Activated CD4-positive, CD25-positive, alpha-beta regulatory T cell treated with anti-CD3 and anti-CD28 coated beads, Interleukin-2, amount 50 U/mL, for 16 hours (primary cell): Measurements from ENCODE around the gene ABCC11.
A peak's percentile ranks its signal among the peaks of the same experiment; 100 is the strongest.

Experiments used
- DNase-seq: peaks from one replicate; pipeline ENCODE4 v3.0.0-alpha.2; 2020; ENCODE audit warnings: low read depth, low spot score

Gene ABCC11

DNA sequence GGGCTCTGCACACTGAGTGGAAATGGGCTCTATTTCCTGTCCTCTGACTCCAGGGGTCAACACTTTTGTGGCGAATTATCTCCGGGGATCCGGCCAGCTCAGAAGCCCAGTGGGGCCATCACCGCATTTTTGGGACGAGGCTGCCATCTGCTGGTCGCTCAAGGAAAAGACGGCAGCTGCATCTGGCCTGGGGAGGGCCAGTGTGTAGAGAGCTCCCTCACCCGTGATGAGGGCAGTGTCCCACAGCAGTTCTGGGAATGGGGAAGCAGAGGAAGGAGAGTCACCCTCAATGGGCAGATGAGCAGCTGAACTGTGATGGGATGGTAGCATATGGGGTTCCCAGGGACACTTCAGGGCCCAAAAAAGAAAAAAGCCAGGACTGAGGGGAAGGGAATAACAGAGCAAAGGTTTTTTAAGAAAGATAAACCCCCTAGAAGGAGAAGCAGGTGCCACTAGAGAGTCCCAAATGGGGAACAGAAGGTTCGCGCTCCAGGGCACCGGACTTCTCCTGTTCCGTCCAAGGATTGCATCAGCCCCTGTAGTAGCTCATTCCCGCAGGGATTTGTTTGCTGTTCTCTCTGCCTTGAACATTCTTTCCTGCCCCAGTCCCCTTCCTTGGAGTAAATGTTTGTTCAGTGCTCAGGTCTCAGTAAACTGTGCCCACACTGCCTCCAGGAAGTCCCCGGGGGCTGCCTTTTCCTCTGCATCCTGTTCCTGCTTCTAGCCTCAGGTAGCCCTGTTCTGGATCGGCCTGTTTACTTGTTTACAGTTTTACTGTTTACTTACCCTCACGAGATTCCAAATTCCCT is 82.2 kb downstream of the ABCC11 start:
- DNase-seq: peak; percentile 43

- DNase-seq: no peak
These were observed 84.4 kb downstream of the ABCC11 start for GRCh38 chr16:48162839-48163410.

- no peak for DNase-seq
These were observed 85.4 kb downstream of the ABCC11 start for GRCh38 chr16:48161906-48162305.

GRCh38 chr16:48160575-48160974 is 86.8 kb downstream of the ABCC11 start:
- DNase-seq: no peak

GRCh38 chr16:48158296-48158695 is 89.0 kb downstream of the ABCC11 start:
- DNase-seq: no peak

DNA sequence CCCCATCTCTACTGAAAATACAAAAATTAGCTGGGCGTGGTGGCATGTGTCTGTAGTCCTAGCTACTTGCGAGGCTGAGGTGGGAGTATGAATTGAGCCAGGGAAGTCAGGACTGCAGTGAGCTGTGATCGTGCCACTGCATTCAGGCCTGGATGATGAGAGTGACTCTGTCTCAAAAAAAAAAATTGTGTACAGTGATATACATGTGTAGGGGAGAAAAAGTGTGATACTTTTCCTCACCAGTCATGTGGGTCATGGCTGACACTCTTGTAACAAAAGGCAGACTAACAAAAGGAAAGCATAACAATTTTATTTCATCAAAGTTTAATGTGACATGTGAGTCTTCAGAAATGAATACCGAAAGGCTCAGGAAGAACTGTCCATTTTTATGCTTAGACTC is 89.5 kb downstream of the ABCC11 start:
- no peak for DNase-seq

DNA sequence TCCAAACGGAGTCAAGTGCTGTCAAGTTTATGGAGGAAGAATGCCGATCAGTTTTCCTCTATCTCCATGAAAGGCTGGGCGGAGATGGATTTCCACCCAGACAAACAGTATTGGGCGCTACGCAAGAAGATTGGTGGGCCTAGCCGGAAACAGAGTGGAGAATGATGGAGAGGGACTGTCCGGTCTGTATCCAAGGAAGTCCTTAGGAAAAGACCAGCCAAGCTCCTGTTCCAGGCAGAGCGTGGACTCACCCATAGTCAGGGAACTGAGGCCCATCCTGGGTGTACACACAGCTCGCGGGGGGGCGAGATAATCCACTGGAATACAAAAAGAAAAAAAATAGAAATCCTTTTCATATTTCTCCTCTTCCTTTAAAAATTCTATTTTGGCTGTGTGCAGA is 90.0 kb downstream of the ABCC11 start:
- DNase-seq: no peak

- DNase-seq: peak; percentile 71
These were observed 90.5 kb downstream of the ABCC11 start for GRCh38 chr16:48156790-48157209.

DNA sequence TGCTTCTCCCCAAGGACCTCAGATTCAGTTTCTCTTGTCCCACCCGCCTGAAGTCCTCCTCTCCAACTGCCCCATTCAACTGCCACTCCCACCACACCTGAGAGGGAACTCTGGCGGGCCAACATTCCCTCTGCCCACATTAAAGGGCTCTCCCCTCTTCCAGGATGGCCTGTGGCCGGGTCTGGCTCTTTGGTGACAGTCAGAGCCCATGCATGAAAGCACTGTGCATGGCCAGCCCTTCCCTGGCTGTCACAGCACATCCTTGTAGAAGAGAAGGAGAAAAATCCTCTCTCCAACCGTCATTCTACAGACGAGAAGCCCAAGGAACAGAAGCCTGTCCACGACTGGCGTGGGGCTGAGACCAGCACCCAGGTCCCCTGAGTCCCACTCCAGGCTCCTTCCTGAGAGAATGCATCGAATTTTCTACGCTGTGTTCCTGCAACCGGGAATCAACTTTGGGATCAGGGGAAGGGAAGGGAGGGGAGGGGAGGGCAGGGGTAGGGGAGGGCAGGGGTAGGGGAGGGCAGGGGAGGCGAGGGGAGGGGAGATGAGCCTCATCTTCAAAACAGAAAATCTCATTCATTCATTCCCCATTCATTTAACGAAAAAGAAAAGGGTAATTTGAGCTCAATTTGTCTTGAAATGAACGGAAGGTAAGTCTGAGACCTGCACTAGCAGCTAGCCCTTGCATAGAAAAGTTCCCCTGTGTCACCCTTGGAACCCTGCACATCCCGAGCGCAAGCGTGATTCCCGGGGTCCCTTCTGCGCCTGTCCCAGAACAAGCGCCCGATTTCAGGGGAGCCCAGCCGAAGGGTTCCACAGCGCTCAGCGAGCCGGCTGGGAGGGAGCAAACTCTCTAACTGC is 91.2 kb downstream of the ABCC11 start, which contains the start of gene ABCC12:
ABCC12 (minus strand) TSS at position 68 of the 864 bp plus-strand sequence. CDS start 9,569 bp downstream, outside the sequence.
- DNase-seq: no peak

GRCh38 chr16:48153774-48154173 is 93.6 kb downstream of the ABCC11 start:
- DNase-seq: no peak

DNA sequence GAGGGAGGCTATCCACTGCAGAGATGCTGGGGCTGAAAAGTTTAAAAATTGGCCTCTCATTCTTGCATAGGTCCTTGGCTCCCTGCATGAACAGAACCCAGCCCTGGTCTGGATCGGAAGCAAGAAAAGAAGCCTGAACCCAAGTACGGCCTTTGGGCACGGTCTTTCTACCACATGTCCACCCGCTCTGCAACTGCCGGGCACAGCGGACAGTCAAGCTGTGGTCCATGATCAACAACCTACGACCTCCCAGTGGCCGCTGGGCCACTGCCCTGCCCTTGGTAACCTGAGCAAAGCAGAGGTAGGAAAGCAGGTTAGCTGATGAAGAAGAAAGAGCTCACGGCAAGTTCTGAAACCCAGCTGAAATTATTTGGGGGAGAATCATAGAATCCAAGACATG is 95.1 kb downstream of the ABCC11 start:
- DNase-seq: no peak

DNA sequence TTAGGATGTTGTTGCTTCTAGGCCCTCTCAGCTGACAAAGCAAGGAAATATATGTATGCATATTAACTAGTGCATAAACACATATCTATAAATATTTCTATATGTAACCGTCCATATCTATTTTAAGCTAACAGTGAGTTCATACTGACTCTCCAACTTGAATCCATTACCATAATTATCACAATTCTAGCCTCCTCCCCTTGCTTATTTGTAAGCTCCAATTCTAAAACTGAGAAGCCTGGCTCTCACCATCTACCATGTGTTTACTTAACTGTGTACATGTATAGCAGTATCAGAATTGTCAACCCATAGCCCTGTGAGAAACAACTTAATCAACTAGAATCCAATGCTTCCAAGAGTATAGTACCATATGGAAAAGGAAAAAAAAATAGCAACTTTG is 96.6 kb downstream of the ABCC11 start:
- DNase-seq: no peak

- DNase-seq: no peak
These were observed 100.6 kb downstream of the ABCC11 start for GRCh38 chr16:48146710-48147109.

- no peak for DNase-seq
These were observed 101.2 kb downstream of the ABCC11 start for GRCh38 chr16:48146131-48146530.

- no peak for DNase-seq
These were observed 103.4 kb downstream of the ABCC11 start for GRCh38 chr16:48143812-48144368.

GRCh38 chr16:48140821-48141220 is 106.5 kb downstream of the ABCC11 start:
- no peak for DNase-seq

- DNase-seq: no peak
These were observed 107.8 kb downstream of the ABCC11 start for GRCh38 chr16:48139517-48139916.

DNA sequence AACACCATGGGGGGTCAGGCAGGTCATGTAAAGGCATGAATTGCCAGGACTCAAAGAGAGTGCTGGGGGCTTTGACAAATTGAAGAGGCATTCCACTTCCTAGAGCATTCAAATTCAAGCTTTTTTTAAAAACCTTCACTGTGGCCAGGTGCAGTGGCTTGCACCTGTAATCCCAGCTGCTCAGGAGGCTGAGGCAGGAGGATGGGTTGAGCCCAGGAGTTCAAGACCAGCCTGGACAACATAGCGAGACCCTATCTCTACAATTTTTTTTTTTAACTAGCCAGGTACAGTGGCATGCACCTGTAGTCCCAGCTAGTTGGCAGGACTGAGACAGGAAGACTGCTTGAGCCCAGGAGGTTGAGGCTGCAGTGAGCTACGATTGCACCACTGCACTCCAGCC is 108.8 kb downstream of the ABCC11 start:
- DNase-seq: no peak

DNA sequence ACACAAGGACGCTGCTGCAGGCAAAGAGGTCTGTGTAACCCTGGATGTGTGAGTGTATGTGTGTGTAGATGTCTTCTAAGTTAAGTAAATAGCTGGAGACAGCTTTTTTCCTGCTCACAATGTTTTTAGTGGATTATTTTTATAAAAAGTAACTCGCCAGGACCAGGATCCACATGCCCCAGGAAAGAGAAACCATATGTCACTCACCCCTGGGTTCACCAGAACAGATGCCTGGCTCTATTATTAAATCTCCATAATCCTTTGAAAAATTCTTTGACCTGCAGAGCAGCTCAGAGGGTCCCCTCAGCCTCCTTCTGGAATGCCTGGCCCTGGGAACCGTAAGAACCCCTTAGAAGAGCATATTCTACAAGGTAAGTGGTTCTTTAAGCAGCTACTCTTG is 109.5 kb downstream of the ABCC11 start:
- DNase-seq: no peak

GRCh38 chr16:48136547-48137360 is 110.6 kb downstream of the ABCC11 start:
- DNase-seq: no peak
